22Rv1 (cell line): ENCODE data around the gene PLB1.

Source experiments
- ZFX ChIP-seq: fragments of 450-650 bp; IDR thresholded peaks from 2 replicates; pipeline ENCODE4 v1.6.1; 2017; ENCODE audit warnings: antibody characterized with exemption, borderline replicate concordance
- TF ChIP-seq, protein P1 (sequence below): fragments of 450-650 bp; IDR thresholded peaks from 2 replicates; pipeline ENCODE4 v1.5.1; 2017; ENCODE audit warnings: mild to moderate bottlenecking

DNA sequence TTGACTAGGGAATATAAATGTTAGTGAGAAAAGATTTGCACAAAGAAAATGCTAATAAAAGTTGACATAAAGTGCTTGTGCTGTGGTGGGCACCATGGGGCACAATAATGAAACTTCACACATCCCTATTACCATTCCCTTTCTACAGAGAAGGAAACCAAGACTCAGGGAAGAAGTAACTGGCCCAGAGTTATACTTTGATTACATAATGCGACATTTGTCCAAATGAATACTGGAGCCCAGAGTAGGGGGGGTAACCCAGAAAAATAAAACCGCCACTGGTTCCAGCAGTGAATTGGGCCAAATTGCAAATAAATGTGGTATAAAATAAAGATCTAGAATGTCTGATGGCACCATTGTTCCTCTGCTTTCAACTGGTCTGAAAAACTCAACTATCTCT is 149.7 kb downstream of the PLB1 start:
- TF ChIP-seq, protein P1, sequence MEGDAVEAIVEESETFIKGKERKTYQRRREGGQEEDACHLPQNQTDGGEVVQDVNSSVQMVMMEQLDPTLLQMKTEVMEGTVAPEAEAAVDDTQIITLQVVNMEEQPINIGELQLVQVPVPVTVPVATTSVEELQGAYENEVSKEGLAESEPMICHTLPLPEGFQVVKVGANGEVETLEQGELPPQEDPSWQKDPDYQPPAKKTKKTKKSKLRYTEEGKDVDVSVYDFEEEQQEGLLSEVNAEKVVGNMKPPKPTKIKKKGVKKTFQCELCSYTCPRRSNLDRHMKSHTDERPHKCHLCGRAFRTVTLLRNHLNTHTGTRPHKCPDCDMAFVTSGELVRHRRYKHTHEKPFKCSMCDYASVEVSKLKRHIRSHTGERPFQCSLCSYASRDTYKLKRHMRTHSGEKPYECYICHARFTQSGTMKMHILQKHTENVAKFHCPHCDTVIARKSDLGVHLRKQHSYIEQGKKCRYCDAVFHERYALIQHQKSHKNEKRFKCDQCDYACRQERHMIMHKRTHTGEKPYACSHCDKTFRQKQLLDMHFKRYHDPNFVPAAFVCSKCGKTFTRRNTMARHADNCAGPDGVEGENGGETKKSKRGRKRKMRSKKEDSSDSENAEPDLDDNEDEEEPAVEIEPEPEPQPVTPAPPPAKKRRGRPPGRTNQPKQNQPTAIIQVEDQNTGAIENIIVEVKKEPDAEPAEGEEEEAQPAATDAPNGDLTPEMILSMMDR, result no peak
- TF ChIP-seq ZFX, result no peak
